Natural killer cell (primary cell): ENCODE measurements around the gene ABCG1. TPM values are rescaled to one million over a fixed set of nuclear protein-coding genes. Genes with fewer than 3 reads are reported as not detected.

Experiments
- ATAC-seq, 3 donors: fragments of 150-1000 bp in 2 of 3; fragments of 200-7000 bp in 1 of 3; cut with Tn5 transposase; 1 replicate in 1 of 3; 2 replicates in 2 of 3; pipeline ENCODE4 v1.10.0; 2021; ENCODE audit warnings: mild to moderate bottlenecking in 2 of 3, moderate library complexity in 2 of 3
- DNase-seq, 2 donors: peaks; one replicate each; pipeline versions ENCODE4 v3.0.0 to v3.0.0-alpha.2; 2013 to 2021; ENCODE audit warnings: mixed read lengths in 1 of 2
- H3K27ac ChIP-seq: one replicate; pipeline ENCODE4 v1.5.1; 2013; ENCODE audit warnings: mild to moderate bottlenecking, low read length
- H3K27me3 ChIP-seq: one replicate; pipeline ENCODE4 v1.6.1; 2013; ENCODE audit warnings: low read length; ENCODE audit not compliant: control insufficient read depth, insufficient read depth
- H3K36me3 ChIP-seq: one replicate; pipeline ENCODE4 v1.6.1; 2013; ENCODE audit warnings: low read length; ENCODE audit not compliant: control insufficient read depth, insufficient read depth
- H3K4me1 ChIP-seq: one replicate; pipeline ENCODE4 v1.6.1; 2013; ENCODE audit warnings: low read length; ENCODE audit not compliant: control insufficient read depth, insufficient read depth
- H3K4me3 ChIP-seq: one replicate; pipeline ENCODE4 v1.5.1; 2013; ENCODE audit warnings: low read length
- H3K9me3 ChIP-seq: one replicate; pipeline ENCODE4 v1.6.1; 2013; ENCODE audit warnings: low read length; ENCODE audit not compliant: control insufficient read depth, insufficient read depth
- H3K27ac Mint-ChIP-seq, 2 donors: one replicate each; pipeline ENCODE4 v1.8.0; 2022; ENCODE audit warnings: mild to moderate bottlenecking in 2 of 2, mixed read lengths in 2 of 2, moderate library complexity in 1 of 2
- H3K27me3 Mint-ChIP-seq, 2 donors: one replicate each; pipeline ENCODE4 v1.8.0; 2022; ENCODE audit warnings: low read depth in 2 of 2, mixed read lengths in 2 of 2
- H3K36me3 Mint-ChIP-seq: one replicate; pipeline ENCODE4 v1.8.0; 2022; ENCODE audit warnings: mixed read lengths
- H3K4me1 Mint-ChIP-seq, 2 donors: one replicate each; pipeline ENCODE4 v1.8.0; 2022; ENCODE audit warnings: mixed read lengths in 2 of 2
- H3K4me3 Mint-ChIP-seq: one replicate; pipeline ENCODE4 v1.8.0; 2022; ENCODE audit warnings: mild to moderate bottlenecking, moderate library complexity, mixed read lengths
- H3K9me3 Mint-ChIP-seq, 2 donors: one replicate each; pipeline ENCODE4 v1.8.0; 2022; ENCODE audit warnings: mixed read lengths in 2 of 2
- CTCF ChIP-seq: fragments of 200-600 bp; IDR thresholded peaks from one replicate; pipeline ENCODE4 v1.8.0; 2022; ENCODE audit warnings: antibody characterized with exemption
- WGBS: methylation state at CpG from one replicate; pipeline ENCODE4 v1.1.7; 2013; ENCODE audit warnings: missing lambda C conversion rate; ENCODE audit not compliant: insufficient coverage; 5-methylcytosine and 5-hydroxymethylcytosine counted together
- intact Hi-C: fragments of 100-400 bp; cut with micrococcal nuclease; formaldehyde crosslinking; loops from one replicate; pipeline ENCODE4 v1.14.2; 2022
- total RNA-seq, 4 donors: library from RNA; stranded (reverse); fragments of 120-200 nt in 1 of 4; gene quantifications; one replicate each; pipeline versions ENCODE4 v1.2.3 to v1.2.4, GENCODE V29; 2013 to 2022

Gene ABCG1
- total RNA-seq, 3 donors from 2014 or later (not counting 1 experiment from before 2014, with no cell fraction given): 10.4 to 14.7 (median 13.8) TPM

GRCh38 chr21:42282715-42283114, 63.8 kb downstream of the ABCG1 start:
- no peaks in the 10 kb centered on the region for H3K9me3 Mint-ChIP-seq
- peaks cover 33% of the 10 kb centered on the region for H3K36me3 ChIP-seq
- no peak overlapping the region for H3K4me3 ChIP-seq
- no peak for TF ChIP-seq CTCF
- ATAC-seq (no peak), DNase-seq (no peak)
- WGBS: 94% methylated on average over 12 of the region's 12 CpGs
- no peaks in the 10 kb centered on the region for H3K9me3 ChIP-seq
- intact Hi-C loops: no loop called here
- no peaks in the 10 kb centered on the region for H3K4me1 ChIP-seq
- H3K27ac Mint-ChIP-seq: no peak overlapping the region
- no peaks in the 10 kb centered on the region for H3K27me3 ChIP-seq
- H3K27ac ChIP-seq: no peak overlapping the region
- H3K27me3 Mint-ChIP-seq: no peaks in the 10 kb centered on the region
- H3K4me1 Mint-ChIP-seq: peaks cover 7 to 9% of the 10 kb centered on the region in 2 donors
- no peak overlapping the region for H3K4me3 Mint-ChIP-seq
- no peaks in the 10 kb centered on the region for H3K36me3 Mint-ChIP-seq

GRCh38 chr21:42285569-42286245, 66.8 kb downstream of the ABCG1 start:
- H3K9me3 Mint-ChIP-seq: no peaks in the 10 kb centered on the region
- Histone ChIP-seq H3K27me3 (no peaks in the 10 kb centered on the region), H3K4me1 (no peaks in the 10 kb centered on the region), H3K4me3 (no peak overlapping the region), H3K27ac (no peak overlapping the region), H3K36me3 (peaks cover 39% of the 10 kb centered on the region), H3K9me3 (no peaks in the 10 kb centered on the region)
- H3K4me3 Mint-ChIP-seq: no peak overlapping the region
- no peak for TF ChIP-seq CTCF
- ATAC-seq (no peak), DNase-seq (no peak)
- H3K27me3 Mint-ChIP-seq: no peaks in the 10 kb centered on the region
- intact Hi-C loops: no loop called here
- peaks cover 7 to 9% of the 10 kb centered on the region in 2 donors for H3K4me1 Mint-ChIP-seq
- H3K36me3 Mint-ChIP-seq: no peaks in the 10 kb centered on the region
- WGBS: 59% methylated on average over 12 of the region's 13 CpGs
- H3K27ac Mint-ChIP-seq: no peak overlapping the region

- no peaks in the 10 kb centered on the region for H3K4me1 ChIP-seq
- DNase-seq (no peak), ATAC-seq (no peak)
- H3K27me3 ChIP-seq: no peaks in the 10 kb centered on the region
- no peak overlapping the region for H3K27ac Mint-ChIP-seq
- H3K36me3 ChIP-seq: peaks cover 39% of the 10 kb centered on the region
- H3K9me3 Mint-ChIP-seq: no peaks in the 10 kb centered on the region
- no peaks in the 10 kb centered on the region for H3K27me3 Mint-ChIP-seq
- no peaks in the 10 kb centered on the region for H3K36me3 Mint-ChIP-seq
- peaks cover 7 to 9% of the 10 kb centered on the region in 2 donors for H3K4me1 Mint-ChIP-seq
- intact Hi-C loops: no loop called here
- H3K9me3 ChIP-seq: no peaks in the 10 kb centered on the region
- H3K4me3 Mint-ChIP-seq: no peak overlapping the region
- H3K27ac ChIP-seq: no peak overlapping the region
- TF ChIP-seq CTCF: no peak
- H3K4me3 ChIP-seq: no peak overlapping the region
- WGBS: 49% methylated on average over 12 of the region's 12 CpGs
These were observed 67.5 kb downstream of the ABCG1 start for GRCh38 chr21:42286416-42286815.
